NCI-H2227 (cell line): ENCODE data around the gene CKS2.
"Not testable (repeated sequence)": the region's sequence is repeated elsewhere in the genome, so short reads cannot be mapped to it uniquely, and the experiment has no call there.

Experiments
- DNase-seq: peaks from one replicate; lab custom pipeline; 2025; ENCODE audit not compliant: unreplicated experiment; lab: John Stamatoyannopoulos, UW

Gene CKS2

DNA sequence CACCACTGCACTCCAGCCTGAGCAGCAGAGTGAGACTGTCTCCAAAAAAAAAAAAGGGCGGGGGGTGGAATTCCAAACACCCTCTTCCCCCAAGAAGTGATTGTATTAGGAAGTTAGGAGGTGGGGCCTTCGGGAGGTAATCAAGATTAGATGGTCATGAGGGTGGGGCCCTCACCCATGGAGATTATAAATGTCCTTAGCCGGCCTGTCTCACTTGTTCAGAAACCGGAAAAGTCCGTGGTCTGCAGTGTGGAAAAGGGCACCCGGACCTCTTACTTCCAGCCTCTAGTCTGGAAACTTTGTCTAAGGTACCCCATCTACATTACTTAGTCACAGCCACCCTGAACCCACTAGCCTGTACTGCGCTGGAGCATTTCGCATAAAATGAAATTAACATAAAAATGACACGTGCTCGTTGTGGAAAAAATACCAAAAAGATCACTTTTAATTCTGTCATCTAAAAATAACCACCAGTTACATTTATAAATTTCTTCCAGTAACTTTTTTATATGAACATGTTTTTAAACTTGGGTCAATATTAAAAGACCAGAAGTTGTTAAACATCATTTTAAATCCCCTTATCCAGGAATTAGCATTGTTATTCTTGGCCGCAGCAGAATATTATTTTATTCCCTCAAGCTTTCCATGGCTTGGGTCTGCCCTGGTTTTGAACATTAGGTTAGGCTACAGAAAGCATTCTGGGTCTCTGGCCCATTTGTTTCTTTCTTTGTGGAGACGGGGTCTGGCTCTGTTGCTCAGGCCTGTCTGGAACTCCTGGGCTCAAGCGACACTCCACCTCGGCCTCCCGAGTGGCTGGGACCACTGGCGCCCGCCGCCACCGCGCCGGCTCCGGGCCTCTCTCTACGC is 1.2 kb upstream of the CKS2 start:
- peak; percentile 4 for DNase-seq

DNA sequence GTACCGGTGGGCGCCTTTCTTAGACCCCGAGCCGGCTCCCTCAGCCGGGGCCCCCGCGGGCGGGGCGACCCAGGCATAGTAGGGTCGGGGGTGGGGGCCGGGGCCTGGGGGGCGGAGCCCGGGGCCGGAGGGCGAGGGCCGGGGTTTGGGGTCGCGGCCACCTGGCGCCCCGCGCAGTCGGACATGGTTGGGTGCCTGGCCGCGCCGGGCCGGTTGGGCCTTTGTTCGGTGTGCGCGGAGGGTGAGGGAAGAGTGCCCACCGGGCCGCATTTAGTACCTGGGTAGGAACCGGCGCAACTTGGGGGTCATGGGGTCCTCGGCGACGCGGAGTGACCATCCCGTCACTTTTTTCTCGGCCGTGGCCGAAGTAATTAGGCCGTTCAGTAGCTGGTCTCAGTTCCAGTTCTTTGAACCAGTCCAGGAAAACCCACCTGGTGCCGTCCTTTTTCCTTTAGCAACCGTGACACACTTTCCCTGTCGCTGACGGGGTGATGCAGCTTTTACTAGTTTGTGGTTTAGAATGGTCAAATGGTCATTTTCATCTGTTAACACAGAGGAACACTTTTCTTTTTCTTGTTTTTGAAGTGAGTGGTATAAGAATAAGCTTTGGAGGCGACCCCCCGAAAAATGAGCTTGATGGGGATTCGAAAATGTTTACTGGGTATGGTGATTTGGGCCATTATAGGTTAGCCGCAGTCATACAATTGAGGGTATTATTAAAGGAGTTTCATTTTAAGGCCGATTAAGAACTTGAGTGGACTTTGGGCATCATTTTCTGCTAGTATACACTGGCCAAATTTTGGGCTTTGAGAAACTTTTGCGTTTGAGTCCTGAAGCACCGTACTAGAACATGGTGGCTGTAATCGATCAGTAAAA is 589 bp downstream of the CKS2 start:
- peak; percentile 21 for DNase-seq

DNA sequence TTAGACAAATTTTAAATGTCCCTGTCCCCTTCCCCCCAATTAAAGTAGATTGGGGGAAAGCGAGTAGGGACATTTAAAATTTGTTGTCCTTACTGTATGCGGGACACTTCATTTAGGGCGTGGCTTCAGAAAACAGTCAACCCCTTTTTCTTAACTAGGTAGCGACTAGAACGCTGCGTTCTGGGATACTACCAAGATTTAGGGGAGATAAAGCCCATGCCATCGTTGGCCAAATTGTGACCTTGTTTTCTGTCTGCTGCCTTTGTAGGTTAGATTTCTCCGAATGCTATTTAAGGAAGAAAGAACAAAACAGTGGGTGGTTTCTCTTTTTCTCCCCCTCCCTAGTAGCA is 1.2 kb downstream of the CKS2 start:
- DNase-seq: peak; percentile 5

DNA sequence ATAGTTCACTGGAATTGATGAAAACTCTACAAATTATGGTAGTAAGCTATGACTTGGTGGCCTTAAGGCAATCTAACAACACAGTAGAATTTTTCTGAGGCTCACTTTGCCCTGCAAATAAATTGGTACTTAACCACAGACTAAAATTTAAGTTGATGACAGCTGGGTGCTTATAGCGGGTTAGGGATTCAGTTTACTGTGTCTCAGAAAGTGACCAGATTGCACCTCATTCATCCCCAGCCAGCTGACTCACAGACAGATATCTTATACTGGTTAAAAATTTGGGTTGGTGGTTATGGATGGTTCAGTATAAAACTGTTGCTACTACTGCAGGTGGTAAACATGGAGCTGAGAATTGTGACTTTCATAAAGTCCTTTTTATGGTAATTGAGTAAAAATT is 2.8 kb downstream of the CKS2 start:
- DNase-seq: no peak

DNA sequence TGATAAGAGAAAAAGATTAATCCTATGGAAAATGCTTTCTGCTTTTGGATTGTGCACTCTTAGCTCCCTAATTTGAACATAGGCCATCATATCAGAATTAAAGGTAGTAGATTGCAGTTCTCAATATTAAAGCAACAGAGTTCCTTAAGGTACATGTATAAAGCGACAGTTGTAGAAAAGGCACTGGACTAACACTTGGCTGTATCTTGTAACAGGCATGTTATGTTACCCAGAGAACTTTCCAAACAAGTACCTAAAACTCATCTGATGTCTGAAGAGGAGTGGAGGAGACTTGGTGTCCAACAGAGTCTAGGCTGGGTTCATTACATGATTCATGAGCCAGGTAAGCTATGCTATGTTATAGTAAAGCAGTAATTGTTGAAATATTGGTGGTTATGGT is 4.0 kb downstream of the CKS2 start:
- DNase-seq: no peak

DNA sequence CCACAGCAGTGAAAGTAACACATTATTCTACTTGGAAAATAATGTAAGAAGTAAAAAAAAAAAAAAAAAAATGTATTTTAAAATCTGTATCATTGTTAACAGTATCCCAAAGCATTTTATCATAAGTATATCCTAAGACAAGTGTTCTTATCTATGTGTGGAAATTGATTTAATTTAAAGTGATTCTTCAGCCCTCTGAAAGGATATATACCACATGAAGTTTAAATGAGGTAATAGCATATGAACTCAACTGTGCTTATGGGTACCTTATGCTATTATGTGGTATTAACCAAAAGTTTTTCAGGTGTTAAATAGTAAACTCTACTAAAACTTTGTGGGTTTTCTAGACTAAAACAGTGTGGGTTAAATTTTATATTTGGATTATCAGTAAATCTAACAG is 4.5 kb downstream of the CKS2 start:
- no peak for DNase-seq

DNA sequence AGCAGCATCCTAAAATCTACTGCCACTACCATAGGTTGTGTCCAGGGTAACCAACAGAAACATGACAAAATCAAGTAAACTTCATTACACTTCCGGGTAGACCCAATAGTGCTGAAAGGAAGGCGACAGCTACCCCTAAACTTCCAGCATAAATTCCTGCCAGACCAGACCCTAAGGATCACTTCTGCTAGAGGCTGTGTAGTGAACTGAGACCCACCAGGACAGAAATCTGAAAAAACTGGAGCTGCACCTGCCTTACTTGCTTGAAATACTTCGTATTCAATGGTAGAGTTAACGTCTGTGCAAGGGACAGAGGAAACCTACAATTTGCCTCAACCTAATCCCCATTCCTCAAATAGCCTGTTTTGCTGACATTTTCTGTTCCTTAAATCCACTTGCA is 6.3 kb downstream of the CKS2 start:
- no peak for DNase-seq

DNA sequence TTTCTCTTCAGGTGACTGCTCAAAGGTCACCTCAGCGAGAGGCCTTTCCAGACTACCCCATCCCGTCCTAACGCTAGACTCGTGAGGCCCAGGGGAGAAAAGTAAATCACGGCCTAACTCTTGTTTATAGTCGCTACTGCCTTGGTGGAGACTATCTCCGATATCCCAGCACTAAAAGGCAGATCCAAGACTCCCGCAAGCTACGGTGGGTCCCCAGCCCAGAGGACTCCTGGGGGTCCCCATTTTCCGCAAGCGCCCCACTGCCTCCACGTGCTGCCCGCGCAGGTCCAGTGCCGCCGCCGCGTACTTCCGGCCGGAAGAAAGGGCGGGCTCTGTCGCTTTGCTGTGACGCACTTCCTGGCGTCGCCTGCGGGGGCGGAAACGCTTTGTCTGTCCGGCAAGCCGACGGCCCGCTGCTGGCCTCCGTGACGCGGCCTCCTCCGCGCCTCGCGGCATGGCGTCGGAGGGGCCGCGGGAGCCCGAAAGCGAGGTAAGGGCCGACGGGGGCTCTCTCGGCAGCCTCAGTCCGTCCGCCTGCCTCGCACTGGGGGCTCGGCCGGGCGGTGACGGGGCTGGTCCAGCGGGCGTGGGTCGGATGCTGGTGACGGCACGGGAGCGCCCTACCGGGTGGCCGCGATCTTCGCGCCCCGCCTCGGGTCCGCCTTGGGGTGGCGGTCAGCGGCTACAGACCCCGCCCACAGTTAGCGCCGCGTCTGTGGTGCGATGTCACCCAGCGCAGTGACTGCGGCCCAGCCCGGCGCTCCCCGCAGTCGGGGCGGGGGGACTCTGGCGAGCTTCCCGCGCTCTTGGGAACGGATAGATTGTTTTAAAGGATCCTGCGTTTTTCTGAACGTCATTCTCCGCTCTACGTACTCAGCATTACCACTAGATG is 7.4 kb downstream of the CKS2 start, which contains the start of gene SECISBP2:
Gene SECISBP2 (plus strand): TSS at position 378 of the 892 bp plus-strand sequence. CDS start 77 bp downstream, at position 455.
- DNase-seq: peak; percentile 94

DNA sequence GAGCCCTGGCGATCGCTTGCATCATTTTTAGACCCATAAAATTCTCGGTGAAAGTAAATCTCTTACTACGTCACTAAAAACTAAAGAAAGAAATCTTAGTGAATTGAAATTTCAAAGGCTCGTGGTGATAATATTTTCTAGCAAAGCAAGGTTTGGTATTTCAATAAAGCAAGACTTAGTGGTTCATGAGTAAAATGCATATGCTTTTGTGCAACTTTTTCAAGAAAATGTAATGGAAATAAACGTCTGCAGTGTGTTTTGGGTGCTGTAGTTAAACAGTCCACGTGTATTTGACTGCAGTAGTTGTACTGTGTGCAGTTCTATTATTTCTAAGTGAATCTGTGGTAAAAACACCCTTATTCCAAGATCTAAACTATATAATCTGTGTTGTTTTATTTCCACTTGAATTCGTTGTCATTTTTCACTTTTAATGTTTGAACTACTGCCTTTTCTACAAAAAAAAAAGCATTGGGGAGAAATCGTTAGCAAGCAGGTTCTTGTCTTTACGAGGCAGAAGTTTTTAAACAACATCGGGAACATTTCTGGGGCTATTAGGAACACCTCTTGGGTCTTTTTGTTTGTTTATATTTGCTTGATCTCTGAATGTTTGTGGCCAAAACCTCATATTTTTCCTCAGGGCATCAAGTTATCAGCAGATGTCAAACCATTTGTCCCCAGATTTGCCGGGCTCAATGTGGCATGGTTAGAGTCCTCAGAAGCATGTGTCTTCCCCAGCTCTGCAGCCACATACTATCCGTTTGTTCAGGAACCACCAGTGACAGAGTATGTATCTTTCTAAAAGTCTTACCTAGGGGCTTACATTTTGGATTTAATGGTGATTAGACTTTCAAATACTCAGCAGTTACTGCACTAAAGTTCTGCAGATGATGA is 8.3 kb downstream of the CKS2 start:
- DNase-seq: no peak

DNA sequence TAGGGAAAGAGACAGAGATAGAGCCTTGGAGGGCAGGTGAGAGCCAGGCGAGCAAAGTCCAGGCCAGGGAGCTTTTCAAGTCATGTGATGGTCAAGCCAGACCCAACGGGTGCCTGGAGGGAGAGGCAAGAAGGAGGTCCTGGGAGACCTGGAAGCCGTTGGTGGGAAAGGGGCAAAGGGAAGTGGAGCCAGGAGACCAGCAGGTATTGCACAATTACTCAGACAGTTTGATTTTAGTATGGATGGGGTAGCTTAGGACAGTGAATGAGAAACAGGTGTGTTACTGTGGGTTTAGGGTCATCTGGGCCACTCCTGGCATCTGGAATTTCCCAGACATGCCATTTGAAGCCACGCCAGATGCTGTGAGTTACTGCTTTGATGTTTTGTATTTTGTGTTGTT is 12.4 kb downstream of the CKS2 start:
- DNase-seq: no peak

DNA sequence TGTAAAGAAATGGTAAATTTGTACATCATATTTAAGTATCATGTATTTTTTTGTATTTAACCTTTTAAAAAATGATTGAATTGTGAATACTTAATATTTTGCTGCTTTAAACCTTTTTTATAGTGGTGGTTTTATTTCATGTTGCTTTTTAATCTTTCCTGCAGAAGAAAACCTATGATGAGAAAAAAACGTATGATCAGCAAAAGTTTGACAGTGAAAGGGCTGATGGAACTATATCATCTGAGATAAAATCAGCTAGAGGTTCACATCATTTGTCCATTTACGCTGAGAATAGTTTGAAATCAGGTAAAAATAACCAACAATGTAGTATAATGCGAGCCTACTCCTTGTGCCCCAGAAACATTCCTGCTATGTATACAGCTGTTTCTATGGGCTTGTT is 14.7 kb downstream of the CKS2 start:
- no peak for DNase-seq

DNA sequence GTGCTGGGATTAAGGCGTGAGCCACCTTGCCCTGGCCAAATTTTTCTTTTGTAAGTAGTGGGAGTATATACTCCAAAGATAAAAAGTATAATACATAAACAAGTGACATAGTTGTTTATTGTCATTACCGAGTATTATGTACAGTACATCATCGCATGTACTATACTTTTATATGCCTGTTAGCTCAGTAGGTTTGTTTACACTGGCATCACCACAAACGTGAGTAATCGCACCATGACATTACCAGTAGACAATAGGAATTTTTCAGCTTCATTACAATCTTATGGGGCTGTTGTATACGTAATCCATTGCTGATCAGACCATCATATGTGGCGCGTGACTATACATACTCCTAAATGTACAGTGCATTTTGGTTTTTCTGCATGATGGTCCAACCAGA is 17.1 kb downstream of the CKS2 start:
- DNase-seq: no peak

DNA sequence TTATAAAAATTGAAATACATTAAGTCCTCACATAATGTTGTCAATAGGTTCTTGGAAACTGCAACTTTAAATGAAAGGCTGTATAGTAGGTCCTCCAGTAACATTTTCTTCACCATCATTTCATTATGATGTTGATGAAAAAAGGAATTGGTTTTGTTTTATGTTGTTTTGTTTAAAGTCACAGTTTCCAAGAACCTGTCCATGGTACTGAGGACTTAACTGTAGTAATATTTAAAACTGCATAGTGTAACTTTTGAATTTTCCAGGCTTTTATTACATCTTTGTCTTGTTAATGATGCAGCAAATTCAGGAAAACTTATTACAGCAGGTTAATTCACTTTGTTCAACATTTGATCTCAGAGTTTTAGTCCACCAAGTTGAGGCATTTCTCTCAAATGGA is 18.9 kb downstream of the CKS2 start:
- DNase-seq: no peak

DNA sequence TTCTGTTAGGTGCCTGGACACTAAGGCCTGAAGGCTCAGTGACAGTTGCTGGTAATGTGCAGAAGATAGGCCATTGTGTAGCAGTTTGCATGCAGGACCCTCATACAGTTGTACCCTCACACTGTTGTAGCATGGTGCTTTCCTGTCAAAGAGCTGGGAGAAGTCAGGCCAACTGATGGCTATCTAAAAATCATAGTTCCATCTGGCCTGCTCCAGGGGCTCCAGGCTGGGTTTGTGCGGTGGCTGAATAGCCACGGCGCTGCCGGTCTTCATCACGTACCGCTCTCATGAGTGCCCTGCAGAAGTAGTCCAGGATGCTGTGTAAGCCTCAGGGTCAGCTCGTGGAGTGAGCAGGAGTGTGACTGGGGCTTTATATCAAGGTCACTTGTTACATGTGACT is 19.5 kb downstream of the CKS2 start:
- DNase-seq: no peak

DNA sequence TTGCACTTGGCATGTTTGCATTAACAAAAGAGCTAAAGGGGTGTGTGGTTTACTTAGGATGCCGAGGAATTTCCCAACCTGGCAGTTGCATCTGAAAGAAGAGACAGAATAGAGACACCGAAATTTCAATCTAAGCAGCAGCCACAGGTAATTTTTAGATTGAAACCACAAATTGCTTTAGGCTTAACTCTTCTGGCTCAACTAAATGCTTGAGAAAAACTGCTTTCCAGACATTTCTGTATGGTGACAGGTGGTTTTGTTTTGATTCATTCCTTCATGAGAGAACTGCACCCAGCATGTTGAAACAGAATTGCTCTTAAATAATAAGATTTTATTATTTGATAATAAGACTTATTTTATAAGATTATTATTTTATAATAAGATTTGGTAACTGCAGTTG is 28.8 kb downstream of the CKS2 start:
- no peak for DNase-seq

DNA sequence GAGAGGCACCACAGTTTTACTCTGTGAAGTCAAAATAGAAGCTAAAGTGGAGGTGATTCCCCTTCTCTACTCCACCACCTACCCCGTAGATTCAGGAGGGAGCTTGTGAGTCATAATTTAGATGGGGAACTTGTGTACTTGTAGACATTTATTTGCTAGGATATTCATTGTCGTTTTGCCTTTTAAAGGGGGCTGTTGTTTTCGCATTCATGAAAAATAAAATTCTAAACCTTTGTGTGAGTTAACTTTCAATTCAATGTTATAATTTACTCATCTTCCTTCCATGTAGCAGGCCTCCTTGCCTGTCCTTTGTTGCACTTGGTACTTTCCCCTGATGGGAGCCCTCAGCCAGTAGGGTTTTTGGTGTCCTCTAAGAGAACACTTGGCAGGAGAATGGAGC is 29.3 kb downstream of the CKS2 start:
- no peak for DNase-seq

DNA sequence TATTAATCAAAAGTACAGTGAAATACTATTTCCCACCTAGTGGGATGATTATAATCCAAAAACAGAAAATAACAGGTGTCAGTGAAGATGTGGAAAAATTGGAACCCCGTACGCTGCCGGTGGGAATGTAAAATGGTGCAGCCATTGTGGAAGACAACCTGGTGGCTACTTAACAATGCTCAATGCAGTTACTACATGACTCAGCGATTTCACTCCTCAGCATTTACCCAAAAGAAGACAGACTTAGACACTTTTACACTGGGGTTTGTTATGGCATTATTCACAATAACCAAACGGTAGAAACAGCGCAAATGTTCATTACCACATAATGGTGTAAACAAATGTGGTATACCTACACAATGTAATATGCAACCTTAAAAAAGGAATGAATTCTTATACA is 31.2 kb downstream of the CKS2 start:
- no peak for DNase-seq

DNA sequence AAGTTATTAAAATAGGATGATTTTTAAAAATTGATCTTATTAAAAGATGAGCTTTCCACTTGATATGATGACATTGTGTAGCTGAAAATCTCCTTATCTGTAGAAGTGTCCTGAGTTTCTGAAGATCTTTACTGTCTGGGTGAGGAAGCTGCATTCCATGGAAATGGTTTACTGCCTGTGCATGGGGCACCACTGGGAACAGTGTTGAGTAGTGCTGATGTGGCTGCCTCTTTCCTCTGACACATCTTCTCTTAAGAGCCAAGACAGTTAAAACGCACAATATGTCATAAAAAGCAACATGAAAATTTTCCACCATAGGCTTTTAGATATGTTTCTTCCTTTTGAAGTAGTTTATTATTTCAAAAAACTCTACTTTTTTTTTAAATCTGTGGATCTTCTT is 32.0 kb downstream of the CKS2 start:
- no peak for DNase-seq

DNA sequence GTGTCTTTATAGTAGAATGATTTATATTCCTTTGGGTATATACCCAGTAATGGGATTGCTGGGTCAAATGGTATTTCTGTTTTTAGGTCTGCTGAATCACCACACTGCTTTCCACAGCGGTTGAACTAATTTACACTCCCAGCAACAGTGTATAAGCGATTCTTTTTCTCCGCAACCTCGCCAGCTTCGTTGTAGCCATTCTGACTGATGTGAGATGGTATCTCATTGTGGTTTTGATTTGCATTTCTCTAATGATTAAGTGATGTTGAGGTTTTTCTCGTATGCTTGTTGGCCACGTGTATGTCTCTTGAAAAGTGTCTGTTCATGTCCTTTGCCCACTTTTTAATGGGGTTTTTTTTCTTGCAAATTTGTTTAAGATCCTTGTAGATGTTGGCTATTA is 32.8 kb downstream of the CKS2 start:
- DNase-seq: not testable (repeated sequence)

DNA sequence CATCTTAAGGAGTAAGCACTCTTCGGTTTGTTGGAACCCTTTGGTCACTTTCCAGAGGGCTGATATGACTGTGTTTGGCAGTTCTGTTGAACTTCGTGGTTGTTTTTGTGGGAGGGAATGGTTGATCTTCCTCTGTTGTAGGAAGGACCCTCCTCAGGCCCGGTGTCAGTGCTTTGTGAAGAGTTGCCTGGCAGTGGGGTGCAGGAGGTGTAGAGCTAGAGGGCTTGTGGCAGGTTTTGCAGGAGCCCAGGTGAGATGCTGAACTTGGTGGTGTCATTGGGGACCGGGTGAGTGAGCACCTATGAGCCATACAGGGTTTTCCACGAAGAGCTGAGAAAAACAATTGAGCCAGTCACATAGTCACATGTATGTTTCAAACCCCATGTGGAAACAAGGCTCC is 34.5 kb downstream of the CKS2 start:
- DNase-seq: no peak
